ENCODE results near the gene PRODH. TPM values are rescaled to one million over a fixed set of nuclear protein-coding genes. Genes with fewer than 3 reads are reported as not detected.
"Not testable (repeated sequence)": the region's sequence is repeated elsewhere in the genome, so short reads cannot be mapped to it uniquely, and the experiment has no call there.

The PRODH gene
- 0.43 and 0.73 TPM in 2 replicates for total RNA-seq
- 0.18 TPM for polyA plus RNA-seq (2012)

GRCh38 chr22:18935889-18936529 is at the start of gene PRODH:
PRODH (minus strand) TSS chr22:18936293; CDS start chr22:18936287, 6 bp downstream.
- no peak for DNase-seq (ENCODE audit: low read depth)

GRCh38 chr22:18985780-18986179 is 49.7 kb upstream of the PRODH start:
- DNase-seq (ENCODE audit: low read depth) = no peak

GRCh38 chr22:18984564-18984963 is 48.5 kb upstream of the PRODH start:
- DNase-seq (ENCODE audit: low read depth) = no peak

GRCh38 chr22:18983120-18983651 is 47.1 kb upstream of the PRODH start:
- no peak for DNase-seq (ENCODE audit: low read depth)

GRCh38 chr22:18980829-18981228 is 44.7 kb upstream of the PRODH start:
- no peak for DNase-seq (ENCODE audit: low read depth)

- no peak for DNase-seq (ENCODE audit: low read depth)
Observed at GRCh38 chr22:18979957-18980356, 43.9 kb upstream of the PRODH start.

- no peak for DNase-seq (ENCODE audit: low read depth)
Observed at GRCh38 chr22:18978506-18978905, 42.4 kb upstream of the PRODH start.

GRCh38 chr22:18977824-18978425 is 41.8 kb upstream of the PRODH start:
- no peak for DNase-seq (ENCODE audit: low read depth)

GRCh38 chr22:18976197-18976751 is 40.2 kb upstream of the PRODH start:
- DNase-seq (ENCODE audit: low read depth) = no peak

GRCh38 chr22:18975434-18976196 is 39.5 kb upstream of the PRODH start:
- no peak for DNase-seq (ENCODE audit: low read depth)

- DNase-seq (ENCODE audit: low read depth) = no peak
Observed at GRCh38 chr22:18974477-18975180, 38.5 kb upstream of the PRODH start.

- no peak for DNase-seq (ENCODE audit: low read depth)
Observed at GRCh38 chr22:18973264-18974031, 37.4 kb upstream of the PRODH start.

GRCh38 chr22:18972591-18972990 is 36.5 kb upstream of the PRODH start:
- not testable (repeated sequence) for DNase-seq (ENCODE audit: low read depth)

GRCh38 chr22:18972029-18972428 is 35.9 kb upstream of the PRODH start:
- not testable (repeated sequence) for DNase-seq (ENCODE audit: low read depth)

- no peak for DNase-seq (ENCODE audit: low read depth)
Observed at GRCh38 chr22:18971321-18971751, 35.2 kb upstream of the PRODH start.

- DNase-seq (ENCODE audit: low read depth) = no peak
Observed at GRCh38 chr22:18970948-18971315, 34.8 kb upstream of the PRODH start.

- DNase-seq (ENCODE audit: low read depth) = no peak
Observed at GRCh38 chr22:18970176-18970947, 34.3 kb upstream of the PRODH start.

GRCh38 chr22:18969158-18969942 is 33.3 kb upstream of the PRODH start:
- not testable (repeated sequence) for DNase-seq (ENCODE audit: low read depth)

All from myocyte (in vitro differentiated cells).